ENCODE measurements around the gene TSPEAR. TPM values are rescaled to one million over a fixed set of nuclear protein-coding genes. Genes with fewer than 3 reads are reported as not detected.
"Not testable (repeated sequence)": the region's sequence is repeated elsewhere in the genome, so short reads cannot be mapped to it uniquely, and the experiment has no call there.

The TSPEAR gene
- total RNA-seq, 2 experiments from 2014 or later: not detected

DNA sequence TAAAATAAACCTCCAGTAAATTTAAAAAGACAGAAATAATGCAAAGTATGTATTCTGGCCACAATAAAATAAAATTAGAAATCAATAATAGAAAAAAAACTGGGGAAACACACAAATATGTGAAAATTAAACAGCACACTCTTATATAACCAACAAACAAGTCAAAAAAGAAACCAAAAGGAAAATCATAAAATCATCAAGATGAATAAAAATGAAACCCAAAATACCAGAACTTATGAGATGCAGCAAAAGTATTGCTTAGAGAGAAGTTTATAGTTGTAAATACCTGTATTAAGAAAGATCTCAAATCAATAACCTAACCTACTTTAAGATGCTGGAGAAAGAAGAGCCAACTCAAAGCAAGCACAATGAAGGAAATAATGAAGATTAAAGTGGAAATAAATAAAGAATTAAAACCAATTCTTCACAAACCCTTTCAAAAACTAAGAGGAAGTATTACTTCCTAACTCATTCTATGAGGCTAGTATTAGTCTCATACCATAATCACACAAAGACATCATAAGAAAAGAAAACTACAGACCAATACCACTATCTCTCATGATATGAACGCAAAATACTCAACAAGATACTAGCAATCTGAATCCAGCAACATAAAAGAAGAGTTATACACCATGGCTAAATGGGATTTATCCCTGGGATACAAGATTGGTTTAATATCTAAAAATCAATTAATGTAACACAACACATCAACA is 146.3 kb downstream of the TSPEAR start:
- Histone ChIP-seq H3K36me3 (ENCODE audit: insufficient read depth, low read length) (no peaks in the 10 kb centered on the region), H2AFZ (ENCODE audit: low read length) (no peak overlapping the region), H4K20me1 (ENCODE audit: insufficient read depth, low read length) (no peaks in the 10 kb centered on the region), H3K4me1 (ENCODE audit: insufficient read depth, low read length, poor library complexity, severe bottlenecking) (no peaks in the 10 kb centered on the region), H3K9me3 (ENCODE audit: low read length) (no peaks in the 10 kb centered on the region), H3K27ac (ENCODE audit: low read depth, low read length, poor library complexity, severe bottlenecking) (no peak overlapping the region), H3K79me2 (ENCODE audit: insufficient read depth, low read depth, low read length) (no peaks in the 10 kb centered on the region), H3K9me2 (ENCODE audit: insufficient read depth, low read length) (no peaks in the 10 kb centered on the region), H3K4me2 (ENCODE audit: low read length) (no peak overlapping the region), H3K4me3 (ENCODE audit: low read depth, low read length, poor library complexity, severe bottlenecking) (no peak overlapping the region)
- POLR2A ChIA-PET: no interaction called here
- DNase-seq (ENCODE audit: low spot score): no peak
- BruUV-seq (replicated peaks): no TSS peak
- CTCF ChIA-PET (ENCODE audit: unreplicated experiment): no interaction called here
- no peak for TF ChIP-seq EZH2phosphoT487 (IDR thresholded peaks at IDR 0.05; ENCODE audit: borderline replicate concordance, low read depth, low read length)
- TF ChIP-seq, protein P1, sequence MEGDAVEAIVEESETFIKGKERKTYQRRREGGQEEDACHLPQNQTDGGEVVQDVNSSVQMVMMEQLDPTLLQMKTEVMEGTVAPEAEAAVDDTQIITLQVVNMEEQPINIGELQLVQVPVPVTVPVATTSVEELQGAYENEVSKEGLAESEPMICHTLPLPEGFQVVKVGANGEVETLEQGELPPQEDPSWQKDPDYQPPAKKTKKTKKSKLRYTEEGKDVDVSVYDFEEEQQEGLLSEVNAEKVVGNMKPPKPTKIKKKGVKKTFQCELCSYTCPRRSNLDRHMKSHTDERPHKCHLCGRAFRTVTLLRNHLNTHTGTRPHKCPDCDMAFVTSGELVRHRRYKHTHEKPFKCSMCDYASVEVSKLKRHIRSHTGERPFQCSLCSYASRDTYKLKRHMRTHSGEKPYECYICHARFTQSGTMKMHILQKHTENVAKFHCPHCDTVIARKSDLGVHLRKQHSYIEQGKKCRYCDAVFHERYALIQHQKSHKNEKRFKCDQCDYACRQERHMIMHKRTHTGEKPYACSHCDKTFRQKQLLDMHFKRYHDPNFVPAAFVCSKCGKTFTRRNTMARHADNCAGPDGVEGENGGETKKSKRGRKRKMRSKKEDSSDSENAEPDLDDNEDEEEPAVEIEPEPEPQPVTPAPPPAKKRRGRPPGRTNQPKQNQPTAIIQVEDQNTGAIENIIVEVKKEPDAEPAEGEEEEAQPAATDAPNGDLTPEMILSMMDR (conservative IDR thresholded peaks at IDR 0.05; ENCODE audit: low read length): no peak
- intact Hi-C loops (cut with micrococcal nuclease; ENCODE audit: unreplicated experiment): no loop called here

DNA sequence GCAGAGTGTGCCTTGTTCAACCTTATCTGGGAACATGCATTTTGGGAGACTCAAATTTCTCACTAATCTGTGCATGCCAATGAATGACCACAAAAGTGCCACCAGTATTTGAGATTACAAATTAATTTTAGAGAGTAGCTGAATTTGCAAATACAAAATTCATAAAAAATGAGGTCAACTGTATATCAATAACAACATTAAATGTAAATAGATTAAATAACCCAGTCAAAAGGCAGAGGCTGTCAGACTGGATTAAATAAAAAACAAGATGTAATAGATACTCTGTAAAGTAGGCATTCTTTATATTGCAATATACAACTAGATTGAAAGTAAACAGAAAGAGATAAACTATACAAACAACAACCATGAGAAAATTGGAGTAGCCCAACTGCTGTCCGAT is 147.3 kb downstream of the TSPEAR start:
- no TSS peak for BruUV-seq (replicated peaks)
- ChIA-PET POLR2A (no interaction called here), CTCF (ENCODE audit: unreplicated experiment) (no interaction called here)
- TF ChIP-seq, protein P1 (conservative IDR thresholded peaks at IDR 0.05; ENCODE audit: low read length): no peak
- no peak for TF ChIP-seq EZH2phosphoT487 (IDR thresholded peaks at IDR 0.05; ENCODE audit: borderline replicate concordance, low read depth, low read length)
- Histone ChIP-seq H3K36me3 (ENCODE audit: insufficient read depth, low read length) (no peaks in the 10 kb centered on the region), H3K4me1 (ENCODE audit: insufficient read depth, low read length, poor library complexity, severe bottlenecking) (no peaks in the 10 kb centered on the region), H4K20me1 (ENCODE audit: insufficient read depth, low read length) (no peaks in the 10 kb centered on the region), H3K79me2 (ENCODE audit: insufficient read depth, low read depth, low read length) (no peaks in the 10 kb centered on the region), H3K27ac (ENCODE audit: low read depth, low read length, poor library complexity, severe bottlenecking) (no peak overlapping the region), H3K4me3 (ENCODE audit: low read depth, low read length, poor library complexity, severe bottlenecking) (no peak overlapping the region), H3K9me3 (ENCODE audit: low read length) (no peaks in the 10 kb centered on the region), H2AFZ (ENCODE audit: low read length) (no peak overlapping the region), H3K9me2 (ENCODE audit: insufficient read depth, low read length) (no peaks in the 10 kb centered on the region), H3K4me2 (ENCODE audit: low read length) (no peak overlapping the region)
- intact Hi-C loops (cut with micrococcal nuclease; ENCODE audit: unreplicated experiment): no loop called here
- DNase-seq (ENCODE audit: low spot score): no peak

DNA sequence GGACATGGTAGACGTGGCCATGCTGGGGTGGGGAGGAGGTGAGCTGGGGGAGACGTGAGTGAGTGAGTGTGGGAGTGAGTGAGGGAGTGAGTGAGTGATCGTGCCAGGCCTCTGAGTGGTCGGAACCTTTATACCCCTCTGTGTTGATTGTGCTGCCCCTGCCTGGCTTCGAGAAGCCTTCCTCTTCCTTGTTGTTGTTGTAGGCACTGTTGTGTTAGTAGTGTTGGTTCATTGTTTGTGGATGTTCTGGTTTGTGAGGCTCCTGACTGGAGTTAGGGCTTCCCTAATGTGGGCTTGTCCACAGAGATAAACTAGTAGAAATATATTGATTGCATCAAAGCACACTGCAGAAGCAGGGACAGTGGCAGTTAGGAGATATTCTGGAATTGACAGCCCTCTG is 152.7 kb downstream of the TSPEAR start, which contains the start of gene KRTAP10-3:
Gene KRTAP10-3 (minus strand): TSS at position 101 of the 400 bp plus-strand sequence. CDS start 80 bp downstream, at position 21.
- H3K36me3 ChIP-seq (ENCODE audit: insufficient read depth, low read length): no peaks in the 10 kb centered on the region
- H3K9me3 ChIP-seq (ENCODE audit: low read length): no peaks in the 10 kb centered on the region
- CTCF ChIA-PET (ENCODE audit: unreplicated experiment): no interaction called here
- no peaks in the 10 kb centered on the region for H3K79me2 ChIP-seq (ENCODE audit: insufficient read depth, low read depth, low read length)
- POLR2A ChIA-PET: no interaction called here
- no peak within 1 kb of the TSS for H3K4me3 ChIP-seq (ENCODE audit: low read depth, low read length, poor library complexity, severe bottlenecking)
- DNase-seq (ENCODE audit: low spot score): no peak
- intact Hi-C loops (cut with micrococcal nuclease; ENCODE audit: unreplicated experiment): no loop called here
- no peak within 1 kb of the TSS for H2AFZ ChIP-seq (ENCODE audit: low read length)
- TF ChIP-seq, protein P1 (conservative IDR thresholded peaks at IDR 0.05; ENCODE audit: low read length): no peak
- TF ChIP-seq EZH2phosphoT487 (IDR thresholded peaks at IDR 0.05; ENCODE audit: borderline replicate concordance, low read depth, low read length): no peak
- no peak within 1 kb of the TSS for H3K4me2 ChIP-seq (ENCODE audit: low read length)
- no peaks in the 10 kb centered on the region for H3K4me1 ChIP-seq (ENCODE audit: insufficient read depth, low read length, poor library complexity, severe bottlenecking)
- H3K27ac ChIP-seq (ENCODE audit: low read depth, low read length, poor library complexity, severe bottlenecking): no peak within 1 kb of the TSS
- no TSS peak for BruUV-seq (replicated peaks)
- H3K9me2 ChIP-seq (ENCODE audit: insufficient read depth, low read length): no peaks in the 10 kb centered on the region
- no peaks in the 10 kb centered on the region for H4K20me1 ChIP-seq (ENCODE audit: insufficient read depth, low read length)

DNA sequence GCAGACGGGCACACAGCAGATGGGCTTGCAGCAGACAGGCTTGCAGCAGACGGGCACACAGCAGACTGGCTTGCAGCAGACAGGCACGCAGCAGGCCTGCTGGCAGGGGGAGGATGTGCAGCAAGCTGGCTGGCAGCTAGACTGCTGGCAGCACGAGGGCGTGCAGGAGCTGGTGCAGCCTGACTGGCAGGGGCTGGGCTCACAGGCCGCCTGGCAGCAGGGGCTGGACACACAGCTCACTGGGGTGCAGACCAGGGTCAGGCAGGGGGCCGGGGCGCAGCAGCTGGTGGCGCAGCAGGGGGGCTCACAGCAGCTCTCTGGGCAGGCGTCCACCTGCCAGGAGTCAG is 153.1 kb downstream of the TSPEAR start:
- BruUV-seq (replicated peaks); intact Hi-C loops (cut with micrococcal nuclease; ENCODE audit: unreplicated experiment); H3K36me3 ChIP-seq (ENCODE audit: insufficient read depth, low read length); H2AFZ ChIP-seq (ENCODE audit: low read length); H3K79me2 ChIP-seq (ENCODE audit: insufficient read depth, low read depth, low read length); POLR2A ChIA-PET; H3K4me2 ChIP-seq (ENCODE audit: low read length); DNase-seq (ENCODE audit: low spot score); H4K20me1 ChIP-seq (ENCODE audit: insufficient read depth, low read length); H3K27ac ChIP-seq (ENCODE audit: low read depth, low read length, poor library complexity, severe bottlenecking); H3K4me3 ChIP-seq (ENCODE audit: low read depth, low read length, poor library complexity, severe bottlenecking); H3K4me1 ChIP-seq (ENCODE audit: insufficient read depth, low read length, poor library complexity, severe bottlenecking); H3K9me2 ChIP-seq (ENCODE audit: insufficient read depth, low read length); H3K9me3 ChIP-seq (ENCODE audit: low read length); CTCF ChIA-PET (ENCODE audit: unreplicated experiment): not testable (repeated sequence)

Data from OCI-LY7 (cell line).